ENCODE measurements around the gene CYTH3.
"Not testable (repeated sequence)": the region's sequence is repeated elsewhere in the genome, so short reads cannot be mapped to it uniquely, and the experiment has no call there.

CYTH3 gene

GRCh38 chr7:6310271-6310993 lies 38.0 kb upstream of the CYTH3 start:
- Mint-ChIP-seq H3K4me3 (no peak overlapping the region), H3K9me3 (peaks cover 4% of the 10 kb centered on the region), H3K4me1 (no peaks in the 10 kb centered on the region), H3K27me3 (ENCODE audit: low read depth) (peaks cover 3% of the 10 kb centered on the region), H3K27ac (no peak overlapping the region), H3K36me3 (ENCODE audit: low read depth) (no peaks in the 10 kb centered on the region)
- TF ChIP-seq CTCF (IDR thresholded peaks at IDR 0.05; ENCODE audit: unreplicated experiment in 3 of 3) = no peak

- TF ChIP-seq CTCF (IDR thresholded peaks at IDR 0.05; ENCODE audit: unreplicated experiment in 3 of 3) = no peak
- H3K4me3 Mint-ChIP-seq = no peak overlapping the region
- peaks cover 3% of the 10 kb centered on the region for H3K27me3 Mint-ChIP-seq (ENCODE audit: low read depth)
- H3K4me1 Mint-ChIP-seq = no peaks in the 10 kb centered on the region
- H3K36me3 Mint-ChIP-seq (ENCODE audit: low read depth) = no peaks in the 10 kb centered on the region
- H3K27ac Mint-ChIP-seq = peak overlapping the region in 2 of 3 experiments; percentile 22
- peaks cover 4% of the 10 kb centered on the region for H3K9me3 Mint-ChIP-seq
These were observed 35.3 kb upstream of the CYTH3 start for GRCh38 chr7:6307762-6308161.

GRCh38 chr7:6306471-6306870 lies 34.0 kb upstream of the CYTH3 start:
- Mint-ChIP-seq H3K4me1 (no peaks in the 10 kb centered on the region), H3K36me3 (ENCODE audit: low read depth) (no peaks in the 10 kb centered on the region), H3K27ac (no peak overlapping the region), H3K27me3 (ENCODE audit: low read depth) (peaks cover 3% of the 10 kb centered on the region), H3K4me3 (no peak overlapping the region), H3K9me3 (peaks cover 4% of the 10 kb centered on the region)
- TF ChIP-seq CTCF (IDR thresholded peaks at IDR 0.05; ENCODE audit: unreplicated experiment in 3 of 3) = no peak

GRCh38 chr7:6305330-6305729 lies 32.9 kb upstream of the CYTH3 start:
- Mint-ChIP-seq H3K27me3 (ENCODE audit: low read depth) (peaks cover 3% of the 10 kb centered on the region), H3K9me3 (peaks cover 3% of the 10 kb centered on the region), H3K4me1 (no peaks in the 10 kb centered on the region), H3K4me3 (no peak overlapping the region), H3K36me3 (ENCODE audit: low read depth) (no peaks in the 10 kb centered on the region), H3K27ac (no peak overlapping the region)
- TF ChIP-seq CTCF (IDR thresholded peaks at IDR 0.05; ENCODE audit: unreplicated experiment in 3 of 3) = no peak

GRCh38 chr7:6301446-6301845 lies 29.0 kb upstream of the CYTH3 start:
- H3K27ac Mint-ChIP-seq; H3K9me3 Mint-ChIP-seq; H3K36me3 Mint-ChIP-seq (ENCODE audit: low read depth); H3K27me3 Mint-ChIP-seq (ENCODE audit: low read depth); H3K4me3 Mint-ChIP-seq; H3K4me1 Mint-ChIP-seq: not testable (repeated sequence)

GRCh38 chr7:6299774-6300173 lies 27.4 kb upstream of the CYTH3 start:
- no peaks in the 10 kb centered on the region for H3K4me1 Mint-ChIP-seq
- H3K4me3 Mint-ChIP-seq = no peak overlapping the region
- no peak overlapping the region for H3K27ac Mint-ChIP-seq
- no peaks in the 10 kb centered on the region for H3K9me3 Mint-ChIP-seq
- no peak for TF ChIP-seq CTCF (IDR thresholded peaks at IDR 0.05; ENCODE audit: unreplicated experiment in 3 of 3)
- no peaks in the 10 kb centered on the region for H3K36me3 Mint-ChIP-seq (ENCODE audit: low read depth)
- no peaks in the 10 kb centered on the region for H3K27me3 Mint-ChIP-seq (ENCODE audit: low read depth)
